HG03575 (cell line): ENCODE measurements around the gene ATXN7L1.

ENCODE experiments used
- ATAC-seq: cut with Tn5 transposase; IDR thresholded peaks from one replicate; pipeline ENCODE4 v1.9.1; 2021; ENCODE audit not compliant: unreplicated experiment, insufficient number of reproducible peaks, low FRiP score; ENCODE audit errors: extremely low read depth

The ATXN7L1 gene, protein sequence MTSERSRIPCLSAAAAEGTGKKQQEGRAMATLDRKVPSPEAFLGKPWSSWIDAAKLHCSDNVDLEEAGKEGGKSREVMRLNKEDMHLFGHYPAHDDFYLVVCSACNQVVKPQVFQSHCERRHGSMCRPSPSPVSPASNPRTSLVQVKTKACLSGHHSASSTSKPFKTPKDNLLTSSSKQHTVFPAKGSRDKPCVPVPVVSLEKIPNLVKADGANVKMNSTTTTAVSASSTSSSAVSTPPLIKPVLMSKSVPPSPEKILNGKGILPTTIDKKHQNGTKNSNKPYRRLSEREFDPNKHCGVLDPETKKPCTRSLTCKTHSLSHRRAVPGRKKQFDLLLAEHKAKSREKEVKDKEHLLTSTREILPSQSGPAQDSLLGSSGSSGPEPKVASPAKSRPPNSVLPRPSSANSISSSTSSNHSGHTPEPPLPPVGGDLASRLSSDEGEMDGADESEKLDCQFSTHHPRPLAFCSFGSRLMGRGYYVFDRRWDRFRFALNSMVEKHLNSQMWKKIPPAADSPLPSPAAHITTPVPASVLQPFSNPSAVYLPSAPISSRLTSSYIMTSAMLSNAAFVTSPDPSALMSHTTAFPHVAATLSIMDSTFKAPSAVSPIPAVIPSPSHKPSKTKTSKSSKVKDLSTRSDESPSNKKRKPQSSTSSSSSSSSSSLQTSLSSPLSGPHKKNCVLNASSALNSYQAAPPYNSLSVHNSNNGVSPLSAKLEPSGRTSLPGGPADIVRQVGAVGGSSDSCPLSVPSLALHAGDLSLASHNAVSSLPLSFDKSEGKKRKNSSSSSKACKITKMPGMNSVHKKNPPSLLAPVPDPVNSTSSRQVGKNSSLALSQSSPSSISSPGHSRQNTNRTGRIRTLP

DNA sequence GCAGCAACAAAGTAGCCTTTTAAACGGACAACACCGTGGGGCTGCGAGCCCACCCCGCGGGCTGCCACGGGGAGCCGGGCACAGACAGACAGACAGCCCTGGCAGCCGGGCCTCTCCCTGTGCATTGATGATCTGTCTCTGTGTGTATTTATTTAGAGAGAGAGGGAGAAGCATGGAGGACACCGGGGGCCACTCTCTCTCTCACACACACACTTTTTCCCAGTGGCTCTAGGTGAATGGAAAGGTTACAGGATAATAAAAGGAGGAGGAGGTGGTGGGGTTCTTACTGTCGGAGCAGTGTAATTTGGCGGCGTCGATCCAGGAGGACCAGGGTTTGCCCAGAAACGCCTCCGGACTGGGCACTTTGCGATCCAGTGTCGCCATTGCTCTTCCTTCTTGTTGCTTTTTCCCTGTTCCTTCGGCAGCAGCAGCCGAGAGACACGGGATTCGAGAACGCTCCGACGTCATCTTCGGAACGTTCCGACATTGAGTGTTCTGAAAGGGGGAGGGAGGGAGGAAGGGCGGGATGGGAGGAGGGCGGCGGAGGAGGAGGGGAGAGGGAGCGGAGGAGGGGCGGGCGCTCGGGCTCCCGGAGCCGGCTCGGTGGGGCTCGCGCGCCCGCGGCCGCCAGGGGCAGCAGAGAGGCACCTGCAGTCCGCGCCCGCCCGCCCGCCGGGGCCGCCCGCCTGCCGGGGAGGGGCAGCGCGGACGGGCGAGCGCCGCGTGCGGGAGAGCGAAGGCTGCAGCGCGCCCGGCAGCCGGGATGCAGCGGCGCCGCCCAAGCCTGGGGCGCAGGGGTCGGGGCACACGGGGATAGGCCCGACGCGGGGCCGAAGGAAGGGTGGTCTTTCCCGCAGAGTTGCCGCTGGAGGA, at the start of gene ATXN7L1:
ATXN7L1 (minus strand) TSS at position 509 of the 873 bp plus-strand sequence; CDS start at position 468, 41 bp downstream.
- no peak for ATAC-seq

DNA sequence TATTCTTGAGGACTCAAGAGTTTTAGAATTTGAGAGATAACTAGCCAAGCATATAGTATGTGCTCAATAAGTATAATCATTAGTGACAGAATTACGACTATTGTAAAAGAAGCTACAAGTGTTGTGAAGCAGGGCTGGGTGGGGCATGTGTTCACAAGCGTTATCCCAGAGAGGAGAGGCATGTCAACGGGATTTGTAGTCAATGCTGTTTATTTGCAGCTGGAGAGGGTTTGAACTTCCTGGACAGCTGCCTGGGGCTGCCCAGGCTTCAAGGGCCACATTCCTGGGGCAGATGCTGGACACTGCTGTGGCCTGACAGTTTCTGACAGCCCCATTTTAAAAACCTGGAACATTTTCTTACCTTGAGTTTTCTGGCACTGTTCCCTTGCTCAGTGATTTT, 49.7 kb upstream of the ATXN7L1 start:
- ATAC-seq: no peak

DNA sequence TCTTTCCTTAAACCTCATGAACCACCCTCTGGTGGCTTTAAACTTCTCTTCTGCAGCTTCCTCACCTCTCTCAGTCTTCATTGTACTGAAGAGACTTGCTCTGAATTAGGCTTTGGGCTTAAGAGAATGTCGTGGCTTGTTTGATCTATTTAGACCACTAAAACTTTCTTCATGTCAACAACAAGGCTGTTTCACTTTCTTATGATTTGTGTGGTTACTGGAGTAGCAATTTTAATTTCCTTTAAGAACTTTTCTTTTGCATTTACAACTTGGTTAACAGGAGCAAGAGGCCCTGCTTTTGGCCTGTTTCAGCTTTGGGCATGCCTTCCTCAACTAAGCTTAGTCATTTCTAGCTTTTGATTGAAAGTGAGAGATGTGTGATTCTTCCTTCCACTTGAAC, 48.5 kb upstream of the ATXN7L1 start:
- ATAC-seq: no peak

DNA sequence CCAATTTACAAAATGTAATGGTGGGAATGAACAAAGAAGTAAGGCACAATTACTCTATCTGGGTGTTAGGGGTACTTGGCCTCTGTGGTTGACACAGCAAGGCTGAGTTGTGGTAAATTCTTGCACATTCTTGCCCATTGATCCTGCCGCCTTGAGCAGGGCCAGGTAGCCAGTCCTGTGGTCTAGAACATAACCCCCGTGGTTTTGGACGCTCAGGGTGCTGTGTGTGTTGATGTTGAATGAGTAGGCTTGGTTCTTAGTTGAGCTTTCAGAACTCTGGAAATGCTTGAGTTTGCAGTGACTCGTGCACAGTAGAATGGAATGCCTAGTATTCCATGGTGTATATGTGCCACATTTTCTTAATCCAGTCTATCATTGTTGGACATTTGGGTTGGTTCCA, 44.4 kb upstream of the ATXN7L1 start:
- ATAC-seq: no peak

DNA sequence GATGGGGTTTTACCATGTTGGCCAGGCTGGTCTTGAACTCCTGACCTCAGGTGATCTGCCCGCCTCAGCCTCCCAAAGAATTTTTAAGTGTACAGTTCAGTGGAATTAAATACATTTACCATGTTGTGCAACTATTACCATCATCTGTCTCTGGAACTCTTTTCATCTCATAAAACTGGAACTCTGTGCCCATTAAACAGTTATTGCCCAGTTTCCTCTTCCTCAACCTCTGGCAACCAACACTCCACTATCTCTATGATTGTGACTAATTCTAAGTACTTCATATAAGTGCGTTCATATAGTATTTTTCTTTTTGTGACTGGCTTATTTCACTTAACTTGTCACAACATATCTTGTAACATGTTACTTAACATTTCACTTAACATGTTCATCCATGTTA, 41.3 kb upstream of the ATXN7L1 start:
- no peak for ATAC-seq

DNA sequence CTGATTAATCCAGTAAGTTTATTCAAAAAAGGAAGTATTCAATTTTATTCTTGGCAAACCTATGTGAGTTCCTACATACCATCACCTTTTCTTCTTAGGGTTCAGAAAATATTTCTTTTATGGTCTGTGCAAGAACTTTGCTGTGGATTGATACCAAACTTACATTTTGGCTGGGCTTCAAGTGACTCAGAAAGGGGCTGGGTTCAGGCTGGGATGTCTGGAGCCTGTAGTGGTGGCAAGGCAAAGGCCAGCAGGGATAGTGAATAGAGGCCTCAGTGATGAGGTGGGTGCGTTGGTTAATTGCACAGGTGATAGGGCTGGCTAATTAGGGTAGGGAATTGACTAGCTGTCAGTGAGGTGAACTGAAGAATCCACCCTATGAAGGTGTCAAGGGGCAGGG, 40.2 kb upstream of the ATXN7L1 start:
- ATAC-seq: no peak

DNA sequence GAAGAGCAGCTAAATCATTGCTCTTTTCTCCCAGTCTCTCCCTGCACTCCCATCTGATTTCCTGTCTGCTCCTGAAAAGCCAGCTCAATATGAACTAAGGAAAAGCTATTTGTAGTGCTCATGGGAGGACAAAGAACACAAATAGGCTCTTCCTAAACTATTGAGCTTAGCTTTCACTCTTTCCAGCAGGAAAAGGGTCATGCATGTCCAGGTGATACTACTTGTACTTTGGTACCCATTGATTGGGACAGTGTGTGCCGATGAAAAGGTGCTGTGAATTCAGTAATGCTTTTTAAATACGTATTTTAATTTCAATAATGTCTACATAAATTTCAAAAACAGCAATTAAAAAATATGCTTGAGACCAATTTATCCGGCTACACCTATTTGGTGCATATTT, 37.5 kb upstream of the ATXN7L1 start:
- ATAC-seq: no peak

DNA sequence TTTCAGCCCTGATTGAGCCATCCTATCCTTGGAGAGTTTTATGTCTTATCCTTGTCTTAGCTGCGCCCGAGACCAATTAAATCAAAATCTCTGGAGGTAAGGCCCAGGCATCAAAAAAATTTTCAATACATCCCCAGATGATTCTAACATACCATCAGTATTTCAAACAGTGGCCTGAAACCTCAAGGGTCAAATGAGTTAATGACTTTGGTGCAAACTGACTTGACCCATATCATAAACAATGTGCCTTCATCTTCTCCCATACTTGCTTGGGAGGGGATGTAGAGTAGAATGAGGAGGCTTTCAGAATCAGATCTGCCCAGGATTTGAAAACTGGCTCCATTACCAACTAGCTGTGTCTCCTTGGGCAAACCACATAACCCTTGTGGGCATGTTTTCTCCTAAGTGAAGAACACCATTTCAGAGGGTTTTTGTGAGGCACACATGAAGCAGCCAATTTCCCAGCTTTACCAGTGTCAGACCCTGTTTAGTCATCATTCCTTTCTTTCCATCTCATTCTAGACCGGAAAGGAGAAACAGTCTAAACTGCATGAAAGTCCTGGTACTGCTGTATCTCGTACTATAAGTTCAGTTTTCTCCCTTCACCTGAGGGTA, 35.7 kb upstream of the ATXN7L1 start:
- no peak for ATAC-seq

DNA sequence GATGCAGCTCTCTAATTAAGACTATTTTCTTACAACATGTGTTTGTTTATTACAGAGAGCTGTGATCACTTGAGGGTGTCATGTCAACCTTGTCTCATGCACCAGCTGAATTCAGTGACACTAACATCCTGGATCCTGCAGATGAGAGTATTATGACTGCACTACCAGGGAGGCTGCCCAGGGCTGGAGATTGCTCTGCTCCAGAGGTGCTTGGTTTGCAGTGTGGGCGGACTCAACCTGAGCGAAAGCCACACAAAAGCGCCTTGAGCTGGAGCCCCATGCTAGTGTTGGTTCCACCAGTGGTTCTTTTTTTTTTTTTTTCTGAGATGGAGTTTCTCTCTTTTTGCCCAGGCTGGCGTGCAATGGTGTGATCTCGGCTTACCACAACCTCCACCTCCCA, 33.8 kb upstream of the ATXN7L1 start:
- no peak for ATAC-seq

DNA sequence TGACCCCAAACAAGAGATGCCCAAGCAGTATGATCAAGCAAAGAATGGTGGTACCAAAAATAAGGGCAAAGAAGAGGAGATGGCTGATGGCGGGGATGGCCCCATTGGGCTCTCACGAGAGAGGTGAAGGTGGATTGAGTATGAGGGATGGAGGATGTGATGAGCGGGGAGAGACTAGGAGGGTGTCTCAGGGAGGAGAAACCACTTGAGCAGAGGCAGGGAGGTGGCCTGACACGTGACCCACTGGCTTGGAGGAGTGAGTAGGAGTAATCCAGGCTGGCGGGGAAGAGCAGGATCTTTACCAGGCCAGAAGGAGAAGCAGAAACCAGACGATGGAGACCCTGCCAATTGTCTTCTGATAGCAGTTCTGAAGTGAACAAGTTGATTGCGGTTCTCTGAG, 33.3 kb upstream of the ATXN7L1 start:
- ATAC-seq: no peak

DNA sequence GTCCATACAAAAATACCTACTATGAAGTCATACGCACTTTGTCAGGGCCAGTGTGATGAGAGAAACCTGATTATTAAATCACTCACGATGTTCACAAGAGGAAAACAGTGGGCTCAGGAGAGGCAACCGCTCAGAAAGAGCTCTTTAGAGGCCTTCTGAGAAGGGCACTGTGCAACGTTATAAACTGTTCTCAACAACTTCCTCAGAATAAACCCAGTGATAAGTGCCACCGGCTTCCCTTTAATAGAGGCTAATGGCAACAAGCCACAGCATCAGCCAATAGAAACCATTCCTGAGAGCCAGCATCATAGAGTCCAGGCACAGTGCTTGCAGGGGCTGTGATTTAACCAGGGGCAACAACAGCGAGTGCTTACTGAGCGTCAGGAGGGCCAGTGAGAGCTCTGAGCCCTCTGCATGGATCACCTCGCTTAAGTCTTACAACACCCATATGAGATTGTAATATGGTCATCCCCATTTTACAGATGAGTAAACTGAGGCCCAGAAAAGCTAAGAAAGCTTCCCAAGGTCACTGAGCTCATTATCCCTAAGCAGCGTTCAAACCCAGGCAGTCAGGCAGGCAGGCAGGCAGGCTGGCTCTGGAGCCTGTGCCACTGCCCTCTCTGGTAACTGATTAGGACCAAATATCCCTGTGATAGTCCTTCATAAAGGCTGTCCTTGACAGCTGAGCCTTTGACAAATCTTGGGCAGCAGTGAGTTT, 30.9 kb upstream of the ATXN7L1 start:
- ATAC-seq: no peak

DNA sequence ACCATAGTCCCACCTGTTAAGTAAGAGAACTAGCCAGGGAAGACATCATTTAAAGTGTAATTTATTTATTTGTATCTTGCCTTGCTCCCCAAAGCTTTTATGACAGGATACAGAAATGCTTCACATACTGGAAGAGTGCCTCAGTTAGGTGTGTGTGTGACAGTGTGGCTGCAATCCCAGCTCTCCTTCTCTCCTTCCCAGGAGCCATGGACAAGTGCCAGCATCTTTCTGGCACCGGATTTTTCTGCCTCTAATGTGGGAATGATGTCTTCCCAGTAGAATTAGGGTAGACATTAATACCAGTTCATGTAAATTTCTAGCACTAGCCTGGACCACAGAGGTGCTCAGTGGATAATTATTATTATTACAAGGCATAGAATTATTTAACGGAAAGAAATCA, 30.3 kb upstream of the ATXN7L1 start:
- no peak for ATAC-seq

DNA sequence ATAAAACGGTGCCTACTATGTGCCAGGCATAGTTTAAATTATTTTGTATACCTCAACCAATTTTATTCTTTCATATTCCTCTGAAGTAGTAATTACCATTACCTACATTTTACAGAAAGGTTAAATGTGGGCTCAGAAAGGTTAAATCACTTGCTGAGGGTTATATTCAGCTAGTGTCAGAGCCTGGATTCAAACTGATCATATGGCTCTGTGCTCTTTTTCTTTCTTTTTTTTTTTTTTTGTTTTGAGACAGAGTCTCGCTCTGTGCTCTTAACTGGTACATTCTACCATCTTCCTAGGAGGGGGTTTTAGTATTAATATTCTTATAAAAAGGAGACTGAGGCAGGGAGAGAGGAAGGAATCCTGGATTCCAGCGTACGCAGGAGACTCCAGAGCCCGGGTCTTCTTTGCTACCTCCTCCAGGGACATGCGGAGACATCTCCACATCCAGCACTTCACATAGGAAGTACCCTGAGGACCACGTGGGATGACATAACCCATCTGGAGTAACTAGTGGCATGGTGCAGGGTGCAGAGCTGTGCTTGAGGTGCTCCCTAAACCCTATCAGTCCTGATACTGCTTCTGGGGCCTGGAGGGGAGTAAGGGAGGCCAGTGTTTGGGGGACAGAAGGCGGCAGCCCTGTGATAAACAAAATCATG, 29.6 kb upstream of the ATXN7L1 start:
- no peak for ATAC-seq

DNA sequence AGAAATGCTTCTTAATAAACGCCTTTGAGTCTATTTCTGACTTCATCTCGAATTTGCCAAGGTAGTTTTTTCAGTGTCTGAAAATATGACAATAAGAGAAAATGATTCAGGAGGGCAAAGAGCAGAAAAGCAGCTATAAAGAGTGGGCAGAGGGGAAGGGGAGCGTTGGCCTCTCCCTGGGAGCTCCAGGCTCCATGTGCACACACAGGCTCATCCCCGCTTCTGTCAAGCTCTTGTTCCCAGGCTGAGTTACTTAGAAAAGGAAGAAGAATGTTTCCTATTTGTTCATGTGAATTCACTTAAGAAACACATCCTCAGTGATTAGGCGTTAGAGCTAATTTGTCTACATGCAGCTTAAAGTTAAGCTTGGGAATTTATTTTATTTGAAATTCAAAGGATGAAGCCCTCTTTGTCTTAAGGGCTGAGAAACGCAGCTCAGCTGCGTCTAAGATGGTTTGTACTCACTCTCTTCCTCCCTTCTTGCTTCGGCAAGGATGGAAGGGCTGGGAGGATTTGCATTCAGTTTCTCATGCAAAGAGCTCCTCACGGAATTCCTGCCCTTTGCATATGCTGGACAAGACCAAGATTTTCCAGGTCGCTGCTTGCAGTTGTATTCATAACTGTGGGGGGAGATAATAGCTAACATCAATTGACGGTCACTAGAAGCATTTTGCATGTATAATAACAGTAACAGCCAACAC, 29.0 kb upstream of the ATXN7L1 start:
- no peak for ATAC-seq

DNA sequence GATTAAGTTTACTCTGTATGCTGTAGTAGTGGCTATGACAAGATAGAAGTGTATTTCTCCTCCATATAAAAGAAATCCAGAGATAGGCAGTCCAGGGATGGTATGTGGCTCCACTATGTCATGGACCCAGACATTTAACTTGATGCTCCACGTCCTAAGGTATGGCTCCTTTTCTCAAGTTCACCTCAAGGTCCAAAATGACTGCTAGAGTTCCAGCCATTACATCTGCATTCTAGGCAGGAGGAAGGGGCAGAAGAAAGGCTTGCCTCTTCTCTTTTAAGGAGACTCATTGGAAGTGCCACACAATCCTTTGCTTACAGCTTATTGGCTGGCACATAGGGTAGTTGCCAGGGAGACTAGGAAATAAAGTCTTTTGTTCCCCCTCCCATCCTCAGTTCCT, 27.7 kb upstream of the ATXN7L1 start:
- no peak for ATAC-seq

DNA sequence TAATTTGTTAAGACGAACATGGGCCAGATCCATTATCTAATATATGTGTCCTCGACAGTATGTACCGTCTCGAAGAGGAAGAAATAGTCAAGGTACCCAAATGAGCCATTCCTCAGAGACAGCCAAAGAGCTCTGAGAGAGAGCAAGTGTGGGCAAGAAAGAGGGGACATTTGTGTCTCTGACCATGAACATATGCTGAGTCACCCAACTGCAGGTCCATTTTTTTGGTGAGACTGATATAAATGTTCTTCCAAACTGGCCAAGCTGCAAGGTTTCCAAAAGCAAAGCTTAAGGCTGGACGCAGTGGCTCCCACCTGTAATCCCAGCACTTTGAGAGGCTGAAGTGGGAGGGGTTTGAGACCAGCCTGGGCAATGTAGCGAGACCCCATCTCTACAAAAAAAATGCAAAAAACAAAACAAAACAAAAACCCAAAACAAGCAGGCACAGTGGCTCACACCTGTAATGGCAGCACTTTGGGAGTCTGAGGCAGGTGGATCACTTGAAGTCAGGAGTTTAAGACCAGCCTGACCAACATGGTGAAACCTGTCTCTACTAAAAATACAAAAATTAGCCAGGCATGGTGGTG, 26.0 kb upstream of the ATXN7L1 start:
- ATAC-seq: no peak

DNA sequence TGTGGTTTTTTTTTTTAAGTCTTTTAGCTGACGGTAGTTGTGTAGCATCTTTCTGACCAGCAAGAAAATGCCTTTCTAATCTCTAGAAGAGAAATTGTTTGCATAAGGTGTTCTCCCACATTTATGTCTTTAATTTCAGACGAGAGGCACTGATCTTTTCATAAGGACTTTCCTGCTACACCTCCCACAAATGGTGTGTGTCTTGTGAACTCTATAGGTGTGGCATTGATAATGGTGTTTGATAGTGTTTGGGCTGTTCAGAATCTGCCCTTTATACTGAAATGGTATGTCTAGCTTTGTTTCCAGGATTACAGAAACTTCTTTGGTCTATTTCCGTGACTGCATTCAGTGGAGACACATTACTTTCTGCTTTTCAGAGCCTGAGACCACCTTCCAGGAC, 21.6 kb upstream of the ATXN7L1 start:
- ATAC-seq: no peak
